H1 (cell line): ENCODE results near the gene TGFA.

Experiments used
- CEBPB ChIP-seq: IDR thresholded peaks from 2 replicates; pipeline ENCODE4 v1.6.1; 2012; ENCODE audit warnings: low read depth, low read length
- CREB1 ChIP-seq: IDR thresholded peaks from 2 replicates; pipeline ENCODE4 v1.6.1; 2012; ENCODE audit warnings: inconsistent platforms
- CTCF ChIP-seq, 3 experiments: IDR thresholded peaks; 1 replicate in 2 of 3; 2 replicates in 1 of 3; pipeline versions ENCODE4 v1.5.1 to v1.6.1; 2011; ENCODE audit warnings: low read length in 3 of 3, mild to moderate bottlenecking in 3 of 3, inconsistent platforms in 2 of 3, low read depth in 1 of 3, moderate library complexity in 1 of 3; ENCODE audit not compliant: insufficient read depth in 1 of 3; ENCODE audit errors: control extremely low read depth in 1 of 3
- KDM5A ChIP-seq: fragments of 200-600 bp; IDR thresholded peaks from 2 replicates; pipeline ENCODE4 v1.7.1; 2012; ENCODE audit warnings: mild to moderate bottlenecking, low read length, inconsistent platforms, mixed read lengths
- POLR2A ChIP-seq, 2 experiments: IDR thresholded peaks; 1 replicate in 1 of 2; 2 replicates in 1 of 2; pipeline ENCODE4 v1.6.1; 2011; ENCODE audit warnings: low read depth in 2 of 2, low read length in 2 of 2, mild to moderate bottlenecking in 2 of 2; ENCODE audit errors: control extremely low read depth in 1 of 2
- RAD21 ChIP-seq, 2 experiments: IDR thresholded peaks in 1 of 2; conservative IDR thresholded peaks in 1 of 2; 2 replicates each; pipeline ENCODE4 v1.6.1; 2011; ENCODE audit warnings: low read depth in 2 of 2, low read length in 2 of 2, improper control_type of control experiment in 1 of 2, inconsistent platforms in 1 of 2, mild to moderate bottlenecking in 1 of 2, moderate library complexity in 1 of 2
- RFX5 ChIP-seq: IDR thresholded peaks from 2 replicates; pipeline ENCODE4 v1.6.1; 2011; ENCODE audit warnings: low read depth, low read length, improper control_type of control experiment, borderline replicate concordance
- SP2 ChIP-seq: IDR thresholded peaks from 2 replicates; pipeline ENCODE4 v1.6.1; 2012; ENCODE audit warnings: mild to moderate bottlenecking, low read length, inconsistent platforms

- TF ChIP-seq CEBPB (no peak), RFX5 (no peak), CTCF (IDR thresholded peaks at IDR 0.05; ENCODE audit: control extremely low read depth in 1 of 3, insufficient read depth in 1 of 3, low read depth in 1 of 3, low read length in 3 of 3) (no peak), KDM5A (no peak), SP2 (no peak), CREB1 (no peak), RAD21 (IDR thresholded peaks at IDR 0.05 in 1 of 2, conservative IDR thresholded peaks at IDR 0.05 in 1 of 2; ENCODE audit: low read depth in 2 of 2, low read length in 2 of 2) (no peak), POLR2A (IDR thresholded peaks at IDR 0.05; ENCODE audit: control extremely low read depth in 1 of 2, low read depth in 2 of 2, low read length in 2 of 2) (no peak)
These were observed 84.7 kb downstream of the TGFA start for GRCh38 chr2:70468878-70469277.
